ENCODE data around the gene SCT. TPM values are rescaled to one million over a fixed set of nuclear protein-coding genes. Genes with fewer than 3 reads are reported as not detected.

Gene SCT
- total and polyA plus RNA-seq, 4 donors, result not detected

DNA sequence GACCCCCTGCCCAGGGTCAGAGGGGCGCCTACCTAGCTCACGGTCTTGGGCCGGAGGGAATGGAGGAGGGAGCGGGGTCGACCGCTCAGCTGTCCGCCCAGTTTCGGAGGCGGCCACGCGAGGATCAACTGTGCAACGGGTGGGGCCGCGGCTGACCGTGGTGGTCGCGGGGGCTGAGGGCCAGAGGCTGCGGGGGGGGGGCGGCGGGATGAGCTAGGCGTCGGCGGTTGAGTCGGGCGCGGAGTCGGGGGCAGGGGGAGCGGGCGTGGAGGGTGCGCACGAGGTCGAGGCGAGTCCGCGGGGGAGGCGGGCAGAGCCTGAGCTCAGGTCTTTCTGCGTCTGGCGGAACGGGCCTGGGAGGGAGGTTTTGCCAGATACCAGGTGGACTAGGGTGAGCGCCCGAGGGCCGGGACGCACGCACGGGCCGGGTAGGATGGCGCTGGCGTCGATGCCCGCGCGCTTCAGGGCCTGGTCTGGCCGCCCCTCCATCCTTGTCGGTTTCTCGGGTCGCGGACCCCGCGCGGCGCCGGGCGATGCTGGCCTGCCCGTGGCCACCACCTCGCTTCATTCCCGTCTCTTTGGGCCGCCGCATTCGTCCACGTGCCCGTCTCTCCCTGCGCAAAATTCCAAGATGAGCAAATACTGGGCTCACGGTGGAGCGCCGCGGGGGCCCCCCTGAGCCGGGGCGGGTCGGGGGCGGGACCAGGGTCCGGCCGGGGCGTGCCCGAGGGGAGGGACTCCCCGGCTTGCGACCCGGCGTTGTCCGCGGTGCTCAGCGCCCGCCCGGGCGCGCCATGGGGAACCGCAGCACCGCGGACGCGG, 9.7 kb upstream of the SCT start, which contains the start of gene DRD4 (continued):
- TF ChIP-seq CTCF (IDR thresholded peaks at IDR 0.05; ENCODE audit: low read depth, low read length, missing input control), result no peak
- TF ChIP-seq FOXA2 (IDR thresholded peaks at IDR 0.05), result no peak
- no peak for TF ChIP-seq ZBTB33 (IDR thresholded peaks at IDR 0.05)
- TF ChIP-seq FOXA1 (IDR thresholded peaks at IDR 0.05), result no peak
- TF ChIP-seq JUND (IDR thresholded peaks at IDR 0.05), result no peak
- no peak for TF ChIP-seq HNF4A (conservative IDR thresholded peaks at IDR 0.05)

DNA sequence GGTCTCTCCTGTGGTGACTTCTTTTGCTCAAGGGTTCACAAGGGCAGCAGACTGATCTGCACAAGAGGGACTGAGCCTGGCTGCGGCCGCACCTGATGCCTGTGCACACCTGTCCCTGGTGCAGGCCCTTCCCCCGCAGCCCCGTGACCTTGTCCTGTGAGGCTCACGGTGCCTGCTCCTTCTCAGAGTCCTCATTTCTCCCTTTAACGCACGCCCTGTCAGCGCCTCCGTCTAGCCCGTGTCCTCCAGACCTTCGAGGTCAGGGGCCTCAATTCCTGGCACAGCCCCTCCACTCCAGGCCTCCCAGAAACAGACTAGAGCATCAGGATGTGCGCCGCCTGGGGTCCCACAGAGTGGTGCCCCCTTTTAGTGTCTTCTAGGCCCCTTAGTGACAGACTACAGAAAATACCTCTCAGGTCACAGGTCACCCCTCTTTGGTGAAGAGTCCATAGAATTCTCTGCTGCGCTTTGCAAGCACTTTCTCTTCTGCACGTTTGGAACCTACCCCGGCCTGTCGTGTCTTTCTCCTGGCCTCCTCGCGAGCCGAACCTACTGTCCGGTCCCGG, 9.0 kb upstream of the SCT start:
- H3K9ac ChIP-seq (ENCODE audit: low read depth in 1 of 2, low read length in 2 of 2), result no peak overlapping the region
- TF ChIP-seq NR2F2 (IDR thresholded peaks at IDR 0.05) (no peak), TAF1 (conservative IDR thresholded peaks at IDR 0.05) (no peak), ZBTB33 (IDR thresholded peaks at IDR 0.05) (no peak), RXRA (IDR thresholded peaks at IDR 0.05) (no peak), ATF3 (IDR thresholded peaks at IDR 0.05) (no peak)
- H3K9me3 ChIP-seq (ENCODE audit: control insufficient read depth in 4 of 4, low read length in 3 of 4), result no peaks in the 10 kb centered on the region
- DNase-seq (ENCODE audit: low spot score), result no peak
- WGBS, result 77% methylated on average over 22 of the region's 22 CpGs
- no peaks in the 10 kb centered on the region for H3K27me3 ChIP-seq (ENCODE audit: control insufficient read depth in 4 of 4, insufficient read depth in 4 of 4, low read length in 3 of 4)
- no peak overlapping the region for H3K4me3 ChIP-seq (ENCODE audit: low read depth in 1 of 3, low read length in 3 of 3)
- no peak overlapping the region for H3K27ac ChIP-seq (ENCODE audit: low read depth in 1 of 2, low read length in 2 of 2)
- peaks cover 3 to 16% (median 7%) of the 10 kb centered on the region in 4 donors for H3K4me1 ChIP-seq (ENCODE audit: control insufficient read depth in 4 of 4, insufficient read depth in 4 of 4, low read length in 3 of 4)
- no peaks in the 10 kb centered on the region for H3K36me3 ChIP-seq (ENCODE audit: control insufficient read depth in 4 of 4, insufficient read depth in 3 of 4, low read depth in 1 of 4, low read length in 3 of 4)

GRCh38 chr11:630871-631270, 3.9 kb upstream of the SCT start:
- no peaks in the 10 kb centered on the region for H3K4me1 ChIP-seq (ENCODE audit: control insufficient read depth in 4 of 4, insufficient read depth in 4 of 4, low read length in 3 of 4)
- H3K36me3 ChIP-seq (ENCODE audit: control insufficient read depth in 4 of 4, insufficient read depth in 3 of 4, low read depth in 1 of 4, low read length in 3 of 4), result no peaks in the 10 kb centered on the region
- no peak overlapping the region for H3K9ac ChIP-seq (ENCODE audit: low read depth in 1 of 2, low read length in 2 of 2)
- no peak overlapping the region for H3K27ac ChIP-seq (ENCODE audit: low read depth in 1 of 2, low read length in 2 of 2)
- H3K9me3 ChIP-seq (ENCODE audit: control insufficient read depth in 4 of 4, low read length in 3 of 4), result no peaks in the 10 kb centered on the region
- H3K4me3 ChIP-seq (ENCODE audit: low read depth in 1 of 3, low read length in 3 of 3), result no peak overlapping the region
- H3K27me3 ChIP-seq (ENCODE audit: control insufficient read depth in 4 of 4, insufficient read depth in 4 of 4, low read length in 3 of 4), result no peaks in the 10 kb centered on the region
- WGBS, result 97% methylated on average over 5 of the region's 5 CpGs
- DNase-seq (ENCODE audit: low spot score), result no peak
- TF ChIP-seq, protein P1, sequence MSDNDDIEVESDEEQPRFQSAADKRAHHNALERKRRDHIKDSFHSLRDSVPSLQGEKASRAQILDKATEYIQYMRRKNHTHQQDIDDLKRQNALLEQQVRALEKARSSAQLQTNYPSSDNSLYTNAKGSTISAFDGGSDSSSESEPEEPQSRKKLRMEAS (IDR thresholded peaks at IDR 0.05), result no peak
- TF ChIP-seq JUND (IDR thresholded peaks at IDR 0.05), result no peak
- TF ChIP-seq RXRA (IDR thresholded peaks at IDR 0.05), result no peak
- no peak for TF ChIP-seq EGR1 (IDR thresholded peaks at IDR 0.05; ENCODE audit: low read depth in 2 of 2)
- no peak for TF ChIP-seq NR2F2 (IDR thresholded peaks at IDR 0.05)
- no peak for TF ChIP-seq FOXA2 (IDR thresholded peaks at IDR 0.05)
- no peak for TF ChIP-seq SP1 (IDR thresholded peaks at IDR 0.05)
- TF ChIP-seq ATF3 (IDR thresholded peaks at IDR 0.05), result no peak
- no peak for TF ChIP-seq HNF4A (conservative IDR thresholded peaks at IDR 0.05)
- TF ChIP-seq GABPA (IDR thresholded peaks at IDR 0.05 in 1 of 2, conservative IDR thresholded peaks at IDR 0.05 in 1 of 2), result no peak
- TF ChIP-seq, protein P2, sequence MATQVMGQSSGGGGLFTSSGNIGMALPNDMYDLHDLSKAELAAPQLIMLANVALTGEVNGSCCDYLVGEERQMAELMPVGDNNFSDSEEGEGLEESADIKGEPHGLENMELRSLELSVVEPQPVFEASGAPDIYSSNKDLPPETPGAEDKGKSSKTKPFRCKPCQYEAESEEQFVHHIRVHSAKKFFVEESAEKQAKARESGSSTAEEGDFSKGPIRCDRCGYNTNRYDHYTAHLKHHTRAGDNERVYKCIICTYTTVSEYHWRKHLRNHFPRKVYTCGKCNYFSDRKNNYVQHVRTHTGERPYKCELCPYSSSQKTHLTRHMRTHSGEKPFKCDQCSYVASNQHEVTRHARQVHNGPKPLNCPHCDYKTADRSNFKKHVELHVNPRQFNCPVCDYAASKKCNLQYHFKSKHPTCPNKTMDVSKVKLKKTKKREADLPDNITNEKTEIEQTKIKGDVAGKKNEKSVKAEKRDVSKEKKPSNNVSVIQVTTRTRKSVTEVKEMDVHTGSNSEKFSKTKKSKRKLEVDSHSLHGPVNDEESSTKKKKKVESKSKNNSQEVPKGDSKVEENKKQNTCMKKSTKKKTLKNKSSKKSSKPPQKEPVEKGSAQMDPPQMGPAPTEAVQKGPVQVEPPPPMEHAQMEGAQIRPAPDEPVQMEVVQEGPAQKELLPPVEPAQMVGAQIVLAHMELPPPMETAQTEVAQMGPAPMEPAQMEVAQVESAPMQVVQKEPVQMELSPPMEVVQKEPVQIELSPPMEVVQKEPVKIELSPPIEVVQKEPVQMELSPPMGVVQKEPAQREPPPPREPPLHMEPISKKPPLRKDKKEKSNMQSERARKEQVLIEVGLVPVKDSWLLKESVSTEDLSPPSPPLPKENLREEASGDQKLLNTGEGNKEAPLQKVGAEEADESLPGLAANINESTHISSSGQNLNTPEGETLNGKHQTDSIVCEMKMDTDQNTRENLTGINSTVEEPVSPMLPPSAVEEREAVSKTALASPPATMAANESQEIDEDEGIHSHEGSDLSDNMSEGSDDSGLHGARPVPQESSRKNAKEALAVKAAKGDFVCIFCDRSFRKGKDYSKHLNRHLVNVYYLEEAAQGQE (IDR thresholded peaks at IDR 0.05), result no peak
- no peak for TF ChIP-seq TAF1 (conservative IDR thresholded peaks at IDR 0.05)
- TF ChIP-seq HNF4G (IDR thresholded peaks at IDR 0.05), result no peak
- no peak for TF ChIP-seq RAD21 (IDR thresholded peaks at IDR 0.05)
